HG03103 (cell line): ENCODE measurements around the gene RPS16.

ENCODE experiments used
- ATAC-seq: cut with Tn5 transposase; IDR thresholded peaks from one replicate; pipeline ENCODE4 v1.9.1; 2021; ENCODE audit warnings: low read depth; ENCODE audit not compliant: unreplicated experiment

Gene RPS16

DNA sequence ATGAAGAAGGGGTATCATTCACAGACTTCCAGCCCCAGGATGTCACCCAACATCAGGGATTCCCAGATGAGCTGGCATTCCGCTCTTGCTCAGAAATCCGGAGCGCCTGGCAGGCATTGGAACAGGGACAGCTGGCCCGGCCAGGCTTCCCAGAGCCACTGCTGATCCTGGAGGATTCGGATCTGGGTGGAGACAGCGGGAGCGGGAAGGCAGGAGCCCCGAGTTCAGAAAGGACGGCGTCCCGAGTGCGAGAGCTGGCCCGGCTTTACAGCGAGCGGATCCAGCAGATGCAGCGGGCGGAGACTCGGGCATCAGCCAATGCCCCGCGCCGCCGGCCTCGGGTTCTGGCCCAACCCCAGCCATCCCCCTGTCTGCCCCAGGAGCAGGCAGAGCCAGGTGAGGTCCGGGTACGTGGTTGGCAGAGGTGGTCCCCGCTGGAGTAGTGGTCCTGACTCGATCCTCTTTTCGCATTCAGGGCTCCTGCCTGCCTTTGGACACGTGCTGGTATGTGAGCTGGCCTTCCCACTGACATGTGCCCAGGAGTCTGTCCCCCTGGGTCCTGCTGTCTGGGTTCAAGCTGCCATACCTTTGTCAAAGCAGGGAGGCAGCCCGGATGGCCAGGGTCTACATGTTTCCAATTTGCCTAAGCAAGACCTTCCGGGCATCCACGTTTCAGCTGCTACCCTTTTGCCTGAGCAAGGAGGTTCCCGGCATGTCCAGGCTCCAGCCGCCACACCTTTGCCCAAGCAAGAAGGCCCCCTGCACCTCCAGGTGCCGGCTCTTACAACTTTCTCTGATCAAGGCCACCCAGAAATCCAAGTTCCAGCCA is 12.3 kb downstream of the RPS16 start:
- ATAC-seq = no peak

DNA sequence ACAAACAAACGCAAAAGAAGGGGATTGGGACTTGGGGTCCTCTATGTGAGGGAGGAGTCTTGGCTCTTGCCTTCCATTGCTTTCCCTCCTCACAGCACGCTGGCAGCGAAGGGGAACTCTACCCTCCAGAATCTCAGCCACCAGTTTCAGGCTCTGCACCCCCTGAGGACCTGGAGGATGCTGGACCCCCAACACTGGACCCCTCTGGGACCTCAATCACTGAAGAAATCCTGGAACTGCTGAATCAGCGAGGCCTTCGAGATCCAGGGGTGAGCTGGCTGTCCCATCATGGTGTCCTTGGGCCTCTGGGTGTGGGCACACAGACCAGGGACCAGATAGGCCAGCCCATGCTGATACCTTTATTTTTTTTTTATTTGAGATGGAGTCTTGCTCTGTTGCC is 13.7 kb downstream of the RPS16 start:
- no peak for ATAC-seq

DNA sequence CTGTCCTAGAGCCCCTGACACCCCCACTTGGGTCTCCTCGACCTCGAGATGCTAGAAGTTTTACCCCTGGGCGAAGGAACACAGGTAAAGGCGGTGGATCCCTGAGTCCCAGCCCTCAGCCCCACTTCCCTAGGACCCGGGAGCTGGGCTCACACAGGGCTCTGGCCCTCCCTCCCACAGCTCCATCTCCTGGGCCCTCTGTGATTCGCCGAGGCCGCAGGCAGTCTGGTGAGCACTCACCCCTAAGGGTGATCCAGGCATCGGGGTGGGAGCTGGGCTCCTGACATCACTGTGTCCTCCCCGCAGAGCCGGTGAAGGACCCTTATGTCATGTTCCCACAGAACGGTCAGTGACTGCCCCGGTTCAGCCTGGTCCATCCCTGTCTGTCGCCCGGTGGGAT is 15.0 kb downstream of the RPS16 start:
- ATAC-seq = no peak

DNA sequence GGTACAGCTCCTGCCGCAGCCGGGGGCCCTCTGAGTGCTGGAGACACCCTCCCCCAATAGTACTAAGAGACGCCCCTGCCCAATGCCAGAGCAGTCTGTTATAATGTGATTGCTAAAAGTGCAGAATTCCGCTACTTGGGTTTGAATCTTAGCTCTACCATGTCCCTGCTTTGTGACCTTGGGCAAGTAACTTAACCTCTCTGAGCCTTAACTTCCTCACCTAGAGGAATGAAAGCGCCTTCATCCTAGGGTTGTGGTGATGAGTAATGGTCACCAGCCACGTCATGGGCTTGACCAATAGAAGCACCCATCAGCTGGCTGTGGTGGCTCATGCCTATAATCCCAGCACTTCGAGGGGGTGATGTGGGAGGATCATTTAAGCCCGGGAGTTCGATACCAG is 16.7 kb downstream of the RPS16 start:
- ATAC-seq = no peak

DNA sequence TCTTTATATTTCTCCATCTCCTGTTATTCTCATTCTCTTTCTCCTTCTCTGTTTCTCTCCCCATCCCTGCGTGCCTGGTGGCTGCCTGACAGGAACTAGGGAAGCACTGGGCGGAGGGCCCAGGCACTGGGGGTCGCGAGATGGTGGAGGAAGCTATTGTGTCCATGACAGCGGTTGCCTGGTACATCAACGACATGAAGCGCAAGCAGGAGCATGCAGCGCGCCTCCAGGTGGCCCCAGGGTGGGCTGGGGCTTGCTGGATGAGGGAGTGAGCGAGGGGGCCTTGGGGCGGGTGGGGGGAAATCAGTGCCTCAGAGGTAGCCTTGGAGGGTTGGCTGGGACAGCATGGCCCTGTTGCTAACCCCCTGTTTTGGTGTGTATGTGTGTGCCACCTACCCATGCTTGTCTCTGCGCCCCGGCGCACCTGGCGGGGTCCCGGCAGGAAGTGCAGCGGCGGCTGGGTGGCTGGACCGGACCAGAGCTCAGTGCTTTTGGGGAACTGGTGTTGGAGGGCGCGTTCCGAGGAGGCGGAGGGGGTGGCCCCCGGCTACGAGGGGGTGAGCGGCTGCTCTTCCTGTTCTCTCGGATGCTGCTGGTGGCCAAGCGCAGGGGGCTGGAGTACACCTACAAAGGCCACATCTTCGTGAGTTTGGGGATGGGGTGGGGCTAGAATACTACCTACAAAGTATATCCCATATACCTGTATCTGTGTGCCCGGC is 18.1 kb downstream of the RPS16 start:
- no peak for ATAC-seq

DNA sequence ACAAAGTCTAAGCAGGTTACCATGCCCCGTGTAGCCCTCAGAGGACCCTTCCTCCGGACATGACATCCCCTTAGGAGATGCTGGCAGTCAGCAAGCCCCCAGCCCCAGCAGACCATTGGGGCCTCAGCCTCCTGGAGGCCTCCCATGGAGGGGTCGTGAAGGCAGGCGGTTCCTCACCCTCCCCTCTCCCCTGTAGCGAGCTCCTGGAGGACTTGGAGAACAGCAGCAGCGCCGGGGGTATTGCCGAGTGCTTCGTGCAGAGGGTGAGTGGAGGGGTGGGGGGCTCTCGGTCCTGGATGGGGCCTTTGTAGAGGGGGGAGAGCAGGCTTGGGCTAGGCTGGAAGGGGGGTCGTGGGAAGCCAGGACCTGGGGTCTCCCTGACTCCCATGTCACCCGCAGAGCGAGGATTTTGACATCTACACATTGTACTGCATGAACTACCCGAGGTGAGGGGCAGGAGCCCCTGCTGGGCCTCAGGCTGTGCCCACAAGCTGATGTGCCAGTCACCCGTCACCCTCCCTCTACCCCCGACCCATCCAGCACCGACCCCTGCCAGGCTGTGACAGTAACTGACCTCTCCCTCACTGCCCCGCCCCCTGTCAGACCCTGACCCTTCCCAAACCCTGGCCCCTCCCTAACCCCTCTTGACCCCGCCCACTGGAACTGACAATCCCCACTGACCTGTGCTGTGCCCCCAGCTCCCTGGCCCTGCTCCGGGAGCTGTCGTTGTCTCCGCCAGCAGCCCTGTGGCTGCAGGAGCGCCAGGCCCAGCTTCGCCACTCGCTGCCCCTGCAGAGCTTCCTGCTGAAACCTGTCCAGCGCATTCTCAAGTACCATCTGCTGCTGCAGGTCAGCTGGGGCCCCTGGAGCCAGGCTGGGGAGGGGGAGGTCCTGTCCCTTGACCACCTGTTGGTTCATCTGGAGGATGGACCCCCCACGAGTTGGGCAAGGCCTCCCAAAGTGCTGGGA is 19.3 kb downstream of the RPS16 start:
- no peak for ATAC-seq

DNA sequence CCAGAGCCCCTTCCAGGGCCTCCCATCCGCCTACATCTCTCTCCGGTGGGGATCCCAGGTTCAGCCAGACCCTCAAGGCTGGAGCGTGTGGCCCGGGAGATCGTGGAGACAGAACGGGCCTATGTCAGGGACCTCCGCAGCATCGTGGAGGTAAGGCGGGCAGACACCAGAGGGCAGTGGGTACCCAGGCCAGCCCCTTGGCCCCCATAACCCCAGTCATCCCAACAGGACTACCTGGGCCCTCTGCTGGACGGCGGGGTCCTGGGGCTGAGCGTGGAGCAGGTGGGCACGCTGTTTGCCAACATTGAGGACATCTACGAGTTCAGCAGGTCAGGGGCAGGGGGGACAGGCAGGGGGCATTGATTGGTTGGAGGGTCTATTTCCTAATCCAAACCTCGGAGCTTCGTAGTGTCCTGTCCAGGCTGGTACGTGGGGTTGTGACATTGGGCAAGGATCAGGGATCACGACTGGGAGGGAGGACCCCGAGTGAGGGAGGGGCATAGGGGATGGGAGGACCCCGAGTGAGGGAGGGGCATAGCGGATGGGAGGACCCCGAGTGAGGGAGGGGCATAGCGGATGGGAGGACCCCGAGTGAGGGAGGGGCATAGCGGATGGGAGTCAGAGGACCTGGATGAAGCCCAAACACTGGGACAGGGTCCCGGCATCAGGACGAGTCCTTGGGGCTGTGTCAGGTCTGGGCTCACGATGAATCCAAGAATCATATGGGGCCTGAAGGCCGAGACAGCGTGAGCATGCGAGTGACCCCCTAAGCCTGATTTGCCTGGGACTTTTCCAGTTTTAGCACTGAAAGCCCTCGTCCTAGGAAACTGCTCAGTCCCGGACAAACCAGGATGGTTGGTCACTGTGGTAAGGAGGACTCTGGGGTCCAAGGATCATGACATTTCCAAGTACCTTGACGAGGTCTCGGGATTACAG is 20.4 kb downstream of the RPS16 start:
- no peak for ATAC-seq

DNA sequence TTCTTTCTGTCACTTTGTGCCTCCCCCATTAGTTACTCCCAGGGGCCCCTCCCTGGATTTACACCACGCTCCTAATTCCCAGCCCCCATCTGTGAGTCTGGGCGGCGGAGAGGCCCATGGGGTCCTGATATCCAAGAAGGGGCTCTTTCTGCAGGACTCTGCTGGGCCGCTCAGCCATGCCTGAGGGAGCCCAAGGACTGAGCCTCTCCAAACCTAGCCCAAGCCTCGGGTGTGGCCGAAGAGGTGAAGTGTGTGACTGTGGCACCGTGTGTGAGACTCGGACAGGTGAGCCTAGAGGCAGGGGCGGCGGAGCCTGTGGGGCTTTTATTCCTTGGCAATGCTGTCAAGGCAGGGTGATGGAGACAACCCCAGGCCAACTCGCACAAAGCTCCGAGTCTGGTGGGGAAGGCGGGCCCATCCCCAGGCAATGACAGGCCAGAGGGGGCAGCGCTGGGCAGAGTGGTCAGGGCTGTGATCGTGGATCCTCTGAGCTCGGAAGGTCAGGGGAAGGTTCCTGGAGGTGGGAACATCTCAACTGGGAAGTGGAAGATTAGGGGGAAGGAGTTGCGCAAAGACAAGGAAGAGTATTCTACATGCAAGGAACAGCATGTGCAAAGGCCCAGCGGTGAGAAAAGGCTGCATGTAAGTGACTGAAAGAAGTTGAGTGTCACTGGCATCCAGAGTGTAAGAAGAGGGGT is 21.7 kb downstream of the RPS16 start:
- ATAC-seq = no peak

DNA sequence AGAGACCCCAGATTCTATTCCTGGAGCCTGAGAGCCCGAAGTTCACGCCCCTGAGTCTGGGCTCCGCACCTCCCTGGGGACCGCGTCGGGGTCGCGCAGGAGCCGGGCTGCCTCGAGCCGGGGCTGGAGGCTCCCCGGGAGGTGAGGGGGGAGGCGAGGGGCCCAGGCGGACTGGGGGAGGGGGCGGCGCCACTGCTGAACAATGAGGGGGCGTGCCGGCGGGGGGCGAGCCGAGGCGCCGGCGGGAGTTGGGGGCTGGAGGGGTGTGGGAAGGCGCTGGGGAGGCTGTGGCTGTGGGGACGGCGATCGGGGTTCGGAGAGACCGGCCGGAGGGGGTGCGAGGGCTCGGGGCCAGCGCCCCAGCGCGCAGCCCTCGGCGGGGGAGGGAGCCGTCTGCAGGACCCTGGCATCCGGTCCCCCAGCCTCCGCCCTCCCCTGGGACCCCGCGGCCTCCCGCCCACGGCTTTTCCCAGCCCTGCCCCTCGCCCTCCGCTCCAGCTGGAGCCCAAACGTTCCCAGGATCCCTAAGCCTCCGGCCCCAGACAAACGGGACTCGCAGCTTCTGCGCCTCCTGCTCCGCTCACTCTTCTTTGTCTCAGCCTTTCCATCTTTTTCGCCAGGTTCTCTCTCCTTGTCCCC is 22.4 kb downstream of the RPS16 start:
- no peak for ATAC-seq

DNA sequence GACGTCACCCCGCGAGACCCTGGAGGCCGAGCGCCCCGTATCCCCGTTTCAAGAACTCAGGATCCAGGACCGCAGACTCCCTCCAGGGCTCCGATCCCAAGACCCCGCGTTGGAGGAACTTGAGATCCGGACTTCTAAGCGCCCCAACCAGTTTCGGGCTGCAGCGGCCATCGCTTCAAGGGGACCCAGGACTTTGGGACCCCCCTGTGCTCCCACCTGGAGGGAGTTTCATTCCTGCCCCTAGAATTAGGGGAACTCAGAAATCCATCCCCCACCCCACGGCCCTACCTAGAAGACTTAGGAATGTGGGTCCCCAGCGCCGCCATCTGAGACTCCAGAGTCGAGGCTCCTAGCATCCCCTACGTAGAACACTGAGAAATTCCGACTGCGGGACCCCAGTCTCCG is 22.9 kb downstream of the RPS16 start:
- no peak for ATAC-seq

DNA sequence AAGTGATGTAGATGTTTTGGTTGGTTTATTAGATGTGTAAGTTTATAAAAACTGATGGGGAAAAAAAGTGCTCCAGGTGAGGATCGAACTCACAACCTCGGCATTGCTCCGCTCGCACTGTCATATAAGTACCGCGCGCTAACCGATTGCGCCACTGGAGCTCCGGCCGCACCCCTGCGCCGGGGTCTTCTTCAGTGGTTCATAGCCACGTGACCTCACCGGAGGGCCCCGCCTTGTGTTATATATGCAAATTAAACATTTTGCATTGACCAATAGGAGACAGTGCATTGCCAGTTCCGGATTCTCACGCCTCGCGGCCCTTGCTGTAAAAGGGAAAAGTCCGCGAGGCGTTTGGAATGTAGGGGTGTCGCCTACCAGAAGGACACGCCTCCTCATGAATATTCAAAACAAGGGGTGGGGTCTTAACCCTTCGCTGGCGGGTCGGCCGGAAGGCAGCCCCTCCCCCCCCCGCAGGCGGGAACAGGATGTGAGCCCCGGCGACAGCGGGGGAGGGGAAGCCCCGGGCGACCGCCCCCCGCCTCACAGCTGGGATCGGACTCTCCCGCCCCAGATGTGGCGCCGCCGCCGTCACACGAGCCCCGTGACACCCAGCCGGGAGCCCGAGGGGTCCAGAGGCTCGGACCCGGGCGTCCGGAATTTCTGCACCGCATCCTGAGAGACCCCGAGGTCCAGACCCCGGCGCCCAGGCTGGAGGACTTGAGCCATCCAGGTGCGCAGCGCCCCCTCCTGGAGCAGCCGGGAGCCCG is 23.5 kb downstream of the RPS16 start, which contains the start of gene PLEKHG2:
Gene PLEKHG2 (plus strand): TSS at position 570 of the 767 bp plus-strand sequence. CDS start 1,418 bp downstream, outside the sequence.
- ATAC-seq = peak; percentile 47

DNA sequence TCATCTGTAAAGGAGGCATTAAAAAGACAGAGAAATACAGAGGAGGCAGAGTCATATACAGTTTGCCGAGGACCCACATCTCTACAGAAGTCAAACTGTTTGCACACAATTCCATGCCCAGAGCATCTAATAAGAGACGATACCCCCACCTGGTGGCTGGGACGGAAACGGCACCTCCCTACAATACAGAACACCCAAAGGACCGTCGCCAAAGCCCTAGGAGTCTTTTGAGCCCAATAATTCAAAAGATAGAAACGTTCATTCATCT is 24.0 kb downstream of the RPS16 start:
- peak; percentile 20 for ATAC-seq

DNA sequence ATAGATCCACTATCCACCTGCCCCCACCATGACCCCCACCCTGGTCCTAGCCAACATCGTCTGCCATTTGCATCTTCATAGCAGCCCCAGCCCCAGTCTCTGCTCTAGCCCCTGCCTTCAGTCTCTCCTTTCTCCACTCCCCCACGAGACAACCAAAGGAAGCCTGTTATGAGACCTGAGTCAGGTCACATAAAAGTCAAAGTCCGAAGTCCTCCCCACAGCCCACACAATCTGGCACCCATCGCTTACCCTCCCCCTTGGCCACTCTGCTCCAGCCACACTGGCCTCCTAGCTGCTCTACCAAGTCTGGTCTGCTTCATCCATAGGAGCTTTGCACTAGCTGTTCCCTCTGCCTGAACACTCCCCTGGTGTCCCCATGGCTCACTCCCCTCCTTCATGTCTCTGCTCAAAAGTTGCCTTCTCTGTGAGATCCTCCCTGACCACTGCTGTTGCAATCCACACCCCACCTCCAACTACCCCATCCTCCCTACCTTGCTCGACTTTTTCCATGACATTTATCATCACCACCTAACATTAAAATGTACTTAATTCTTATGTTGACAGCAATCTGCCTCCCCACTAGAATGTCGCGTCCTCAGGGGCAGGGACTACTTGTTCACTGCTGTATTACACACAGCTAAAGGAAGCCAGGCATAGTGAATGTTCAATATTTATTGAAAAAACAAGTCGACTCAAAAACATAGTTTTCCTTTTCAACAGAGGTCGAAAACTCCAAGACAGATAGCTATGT is 24.5 kb downstream of the RPS16 start:
- no peak for ATAC-seq

DNA sequence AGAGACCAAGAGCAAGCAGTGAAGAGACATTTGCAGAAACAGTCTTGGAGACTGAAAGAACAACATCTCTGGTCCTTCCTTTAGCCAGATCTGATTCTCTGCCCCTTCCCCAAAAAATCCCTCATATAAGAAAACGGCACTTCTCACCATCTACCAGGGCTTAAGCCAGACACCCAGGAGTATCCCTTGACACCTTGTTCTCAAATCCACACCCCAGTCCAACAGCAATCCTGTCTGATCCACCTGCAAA is 25.0 kb downstream of the RPS16 start:
- ATAC-seq = no peak

DNA sequence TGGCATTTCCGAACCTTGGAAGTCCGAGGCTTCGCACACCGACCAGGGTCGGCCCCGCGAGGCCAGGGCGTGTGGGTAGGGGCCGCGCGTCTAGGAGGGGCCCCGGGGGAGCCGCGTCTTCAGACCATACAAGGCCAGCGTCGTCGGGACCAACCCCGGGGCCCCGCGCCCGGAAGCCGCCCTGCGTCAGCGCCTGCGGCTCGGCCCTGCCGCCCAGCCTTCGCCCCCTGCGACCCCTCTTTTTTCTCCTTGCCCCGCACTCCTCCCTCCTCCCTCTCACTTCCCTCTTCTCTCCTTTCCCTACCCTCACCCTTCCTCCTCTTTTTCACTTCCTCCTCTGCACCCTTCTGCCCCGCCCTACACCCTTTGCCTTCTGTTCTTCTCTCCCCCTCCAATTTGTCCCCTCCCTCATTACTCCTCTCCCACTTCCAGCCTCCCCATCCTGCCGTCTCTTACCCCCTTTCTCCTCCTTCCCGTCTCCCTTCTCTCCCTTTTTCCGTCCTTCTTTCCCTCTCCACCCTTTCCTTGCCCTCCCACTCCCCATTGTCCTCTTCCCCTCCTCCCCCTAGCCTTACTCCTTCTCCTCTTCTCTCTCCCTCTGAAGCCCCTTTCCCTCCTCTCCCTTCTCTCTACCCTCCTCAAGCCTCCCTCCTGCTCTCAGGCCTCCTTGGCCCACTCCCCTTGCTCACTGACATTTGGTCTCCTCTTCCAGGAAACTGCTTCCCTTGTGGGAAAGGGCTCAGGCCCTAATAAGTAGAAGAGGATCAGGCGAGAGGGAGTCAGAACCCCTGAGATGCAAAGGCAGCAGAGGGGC is 25.5 kb downstream of the RPS16 start:
- no peak for ATAC-seq

DNA sequence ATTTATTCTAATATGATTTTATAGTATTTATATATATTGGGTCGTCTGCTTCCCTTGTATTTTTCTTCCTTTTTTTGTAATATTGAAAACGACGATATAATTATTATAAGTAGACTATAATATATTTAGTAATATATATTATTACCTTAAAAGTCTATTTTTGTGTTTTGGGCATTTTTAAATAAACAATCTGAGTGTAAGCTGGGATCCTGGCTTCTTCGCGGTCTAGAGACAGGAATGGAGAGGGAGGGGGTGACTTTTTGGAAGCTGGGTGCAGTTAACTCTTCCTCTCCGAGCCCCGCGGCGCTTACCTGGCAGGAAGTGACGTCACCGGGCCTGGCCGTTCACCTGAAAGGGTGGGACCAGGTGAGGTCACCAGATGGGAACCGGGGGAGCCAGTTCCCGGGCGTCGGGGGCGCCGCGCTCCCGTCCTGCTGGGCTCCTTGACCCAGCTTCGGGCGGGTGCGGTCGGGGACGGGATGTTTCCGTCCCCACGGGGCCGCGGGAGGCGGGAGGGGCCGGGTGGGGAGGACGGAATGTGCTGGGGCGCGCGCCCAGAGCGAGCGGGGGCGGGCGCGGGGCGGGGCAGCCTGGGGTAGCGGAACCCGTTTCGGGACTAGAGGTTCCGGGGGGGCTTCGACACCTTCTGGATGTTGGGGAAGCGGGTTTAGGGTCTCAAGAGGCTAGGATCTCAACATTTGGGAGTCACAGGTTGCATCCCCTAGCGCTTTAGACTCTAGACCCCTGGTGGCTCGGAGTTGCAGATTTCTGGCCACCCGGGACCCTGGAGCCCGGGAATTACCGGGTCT is 26.3 kb downstream of the RPS16 start:
- no peak for ATAC-seq
